ENCODE data around the gene KRTAP29-1.

Gene KRTAP29-1

DNA sequence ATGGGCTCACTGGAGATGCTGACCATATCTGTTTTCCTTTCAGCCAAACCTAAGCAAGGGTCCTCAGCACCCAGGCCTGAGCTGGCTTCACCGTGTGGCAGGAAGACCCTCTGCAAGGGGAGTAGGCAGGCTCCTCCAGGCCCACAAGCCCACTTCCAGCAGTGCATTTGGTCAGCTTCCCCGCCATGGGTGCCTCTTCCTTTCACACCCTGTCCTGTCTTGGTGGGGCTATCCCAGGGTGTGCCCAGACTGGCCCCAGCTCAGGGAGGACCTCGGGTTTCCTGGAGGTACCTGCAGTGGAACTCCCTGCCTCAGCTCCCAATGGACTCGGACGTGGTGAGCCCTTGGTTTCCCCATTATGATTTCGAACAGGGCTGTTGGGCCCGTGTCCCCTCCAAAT, 25.6 kb upstream of the KRTAP29-1 start:
- DNase-seq (ENCODE audit: low read depth): no peak

DNA sequence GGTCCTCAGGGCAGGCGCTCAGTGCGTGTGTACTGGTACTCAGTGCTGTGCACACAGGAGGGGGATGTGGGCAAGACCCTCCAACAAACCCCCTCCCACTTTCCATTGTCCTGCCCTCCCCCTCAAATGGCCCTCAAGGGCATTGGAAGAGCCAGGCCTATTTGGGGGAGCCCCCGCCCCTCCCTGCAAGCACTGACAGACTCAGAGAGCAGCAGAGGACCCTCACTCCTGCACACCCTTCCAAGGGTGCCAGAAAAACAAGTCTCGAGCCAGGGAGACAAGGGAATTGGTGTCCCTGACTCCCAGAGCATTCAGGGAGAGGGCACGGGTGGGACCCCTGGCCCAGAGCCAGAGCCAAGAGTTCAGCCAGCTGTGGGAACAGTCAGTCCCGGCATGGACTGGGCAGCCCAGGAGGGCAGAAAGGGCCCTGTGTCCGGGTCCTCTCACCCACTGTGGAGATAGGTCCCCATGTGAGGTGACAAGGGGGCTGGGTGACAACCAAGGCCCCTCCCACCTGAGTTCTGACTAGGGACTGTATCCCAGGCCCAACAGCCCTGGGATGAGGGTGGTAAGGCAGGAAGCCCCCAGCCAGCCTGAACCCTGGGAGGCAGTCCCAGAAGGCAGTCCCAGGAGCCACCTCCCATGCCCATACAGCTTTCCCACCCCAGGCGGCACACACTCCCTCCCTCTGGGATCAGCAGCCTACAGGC, 24.9 kb upstream of the KRTAP29-1 start:
- no peak for DNase-seq (ENCODE audit: low read depth)

DNA sequence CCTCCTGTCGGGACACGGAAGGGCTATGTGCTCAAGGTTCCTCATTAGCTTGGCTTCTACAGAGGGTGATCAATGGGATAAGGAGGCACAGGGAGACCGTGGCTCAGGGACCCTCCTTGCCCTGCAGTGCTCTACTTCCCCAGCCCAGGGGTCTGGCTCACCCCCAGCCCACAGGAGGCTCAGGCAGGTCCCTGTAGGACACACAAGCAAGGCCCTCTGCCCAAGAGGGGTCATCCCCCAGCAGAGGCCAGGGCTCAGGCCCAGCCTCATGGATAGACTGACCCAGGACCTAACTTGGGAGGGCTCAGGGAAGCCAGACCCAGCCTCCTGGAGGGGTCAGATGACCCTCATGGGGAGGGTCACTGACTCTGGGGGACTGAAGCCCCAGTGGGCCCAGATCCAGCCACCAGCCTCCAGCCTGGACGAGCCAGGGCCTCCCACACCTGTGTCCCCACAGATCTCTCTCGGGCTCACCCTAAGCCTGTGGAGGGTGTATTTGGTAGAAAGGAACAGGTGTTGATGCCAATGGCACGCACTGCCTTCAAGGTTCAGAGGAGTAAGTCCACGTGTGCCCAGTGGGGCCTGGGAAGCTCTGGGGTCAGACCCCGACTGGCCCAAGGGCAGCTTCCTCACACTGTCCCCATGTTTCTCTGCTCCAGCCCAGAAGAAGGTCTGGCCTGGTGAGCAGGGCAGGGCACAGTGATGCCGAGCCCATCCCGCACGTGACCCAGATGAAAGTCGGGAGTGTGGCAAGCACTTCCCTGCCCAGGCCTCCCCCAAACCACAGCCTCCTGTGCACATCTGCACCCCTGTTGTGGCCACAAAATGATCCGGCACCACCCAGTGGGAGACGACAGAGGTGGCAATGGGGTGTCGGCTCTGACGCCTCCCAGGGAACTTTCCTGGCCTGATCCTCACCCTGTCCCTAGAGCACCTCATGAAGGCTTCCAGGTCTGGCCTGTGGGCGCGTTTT, 23.8 kb upstream of the KRTAP29-1 start:
- DNase-seq (ENCODE audit: low read depth): no peak

DNA sequence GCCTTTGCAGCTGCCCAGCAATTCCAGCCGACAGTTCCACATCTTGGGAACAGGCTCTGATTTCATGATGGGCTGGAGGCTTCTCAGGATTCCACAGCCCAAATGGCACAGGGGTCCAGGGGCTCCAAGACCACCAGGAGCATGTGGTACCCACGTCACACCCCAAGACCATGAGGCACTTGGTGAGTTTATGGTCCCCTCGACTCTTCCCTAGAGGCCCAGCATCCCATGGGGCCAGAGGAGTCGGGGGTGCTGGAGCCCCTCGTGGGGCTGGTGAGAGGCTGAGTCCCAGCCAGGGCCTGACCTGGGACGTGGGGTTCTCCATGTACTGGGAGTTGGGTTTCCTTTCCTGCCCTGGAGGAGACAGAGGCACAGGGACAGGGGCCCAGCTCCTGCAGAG, 23.0 kb upstream of the KRTAP29-1 start:
- no peak for DNase-seq (ENCODE audit: low read depth)

DNA sequence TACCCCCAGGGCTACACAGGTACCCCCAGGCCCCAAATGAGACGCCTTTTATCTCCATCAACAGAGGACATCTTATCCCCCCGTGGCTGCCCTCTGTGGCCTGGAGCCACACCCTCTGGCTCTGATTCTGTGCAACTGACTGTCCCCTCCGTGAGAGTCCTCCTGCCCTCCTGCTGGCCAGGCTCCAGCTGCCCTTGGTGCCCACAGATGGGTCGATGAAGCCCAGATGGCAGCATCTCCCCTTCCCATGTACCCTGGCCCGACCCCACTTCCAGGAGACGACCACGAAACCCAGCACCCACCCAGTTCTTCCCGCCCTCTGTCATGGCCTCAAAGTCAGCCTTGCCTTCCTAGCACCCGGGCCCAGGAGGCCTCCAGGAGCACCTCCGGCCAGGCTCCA, 22.5 kb upstream of the KRTAP29-1 start:
- no peak for DNase-seq (ENCODE audit: low read depth)

DNA sequence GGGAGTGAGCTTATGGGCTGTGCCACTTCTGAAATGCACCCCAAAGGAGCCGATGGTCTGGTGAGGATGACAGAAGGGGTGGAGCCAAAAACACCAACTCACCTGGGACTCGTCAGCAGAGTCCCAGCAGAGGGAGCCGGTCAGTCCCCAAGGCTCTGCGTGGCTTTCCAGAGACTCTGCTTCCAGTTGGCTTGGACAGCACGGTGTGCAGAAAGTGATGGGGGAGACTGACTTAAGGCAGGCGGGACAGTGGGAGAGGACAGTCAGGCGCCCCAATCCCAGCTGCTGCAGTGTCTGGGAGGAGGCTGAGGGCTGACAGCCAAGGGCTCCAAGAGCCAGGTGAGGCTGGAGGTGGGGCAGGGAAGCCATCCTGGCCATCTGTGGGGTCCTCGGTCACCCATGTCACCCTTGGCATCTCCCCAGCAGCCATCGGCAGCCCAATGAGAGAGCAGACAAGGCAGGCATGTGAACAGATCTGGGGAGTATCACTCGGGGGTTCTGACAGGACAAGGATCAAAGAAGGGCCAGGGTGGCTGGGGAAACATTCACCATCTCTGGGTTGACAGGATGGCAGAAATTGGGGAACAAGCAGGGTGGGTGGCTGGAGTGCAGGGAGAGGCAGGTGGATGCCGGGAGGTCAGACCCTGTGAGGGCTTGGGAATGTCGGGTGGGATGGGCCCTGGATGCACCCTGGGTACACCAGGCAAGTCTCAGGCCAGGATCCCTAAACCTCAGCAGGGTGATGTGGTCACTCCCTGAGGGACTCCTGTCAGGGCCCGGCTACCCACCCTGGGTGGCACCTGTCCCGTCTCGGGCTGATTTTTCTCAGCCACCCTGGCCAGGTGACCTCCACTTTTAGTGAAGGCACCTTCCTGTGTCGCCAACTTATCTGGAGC, 21.8 kb upstream of the KRTAP29-1 start:
- no peak for DNase-seq (ENCODE audit: low read depth)

DNA sequence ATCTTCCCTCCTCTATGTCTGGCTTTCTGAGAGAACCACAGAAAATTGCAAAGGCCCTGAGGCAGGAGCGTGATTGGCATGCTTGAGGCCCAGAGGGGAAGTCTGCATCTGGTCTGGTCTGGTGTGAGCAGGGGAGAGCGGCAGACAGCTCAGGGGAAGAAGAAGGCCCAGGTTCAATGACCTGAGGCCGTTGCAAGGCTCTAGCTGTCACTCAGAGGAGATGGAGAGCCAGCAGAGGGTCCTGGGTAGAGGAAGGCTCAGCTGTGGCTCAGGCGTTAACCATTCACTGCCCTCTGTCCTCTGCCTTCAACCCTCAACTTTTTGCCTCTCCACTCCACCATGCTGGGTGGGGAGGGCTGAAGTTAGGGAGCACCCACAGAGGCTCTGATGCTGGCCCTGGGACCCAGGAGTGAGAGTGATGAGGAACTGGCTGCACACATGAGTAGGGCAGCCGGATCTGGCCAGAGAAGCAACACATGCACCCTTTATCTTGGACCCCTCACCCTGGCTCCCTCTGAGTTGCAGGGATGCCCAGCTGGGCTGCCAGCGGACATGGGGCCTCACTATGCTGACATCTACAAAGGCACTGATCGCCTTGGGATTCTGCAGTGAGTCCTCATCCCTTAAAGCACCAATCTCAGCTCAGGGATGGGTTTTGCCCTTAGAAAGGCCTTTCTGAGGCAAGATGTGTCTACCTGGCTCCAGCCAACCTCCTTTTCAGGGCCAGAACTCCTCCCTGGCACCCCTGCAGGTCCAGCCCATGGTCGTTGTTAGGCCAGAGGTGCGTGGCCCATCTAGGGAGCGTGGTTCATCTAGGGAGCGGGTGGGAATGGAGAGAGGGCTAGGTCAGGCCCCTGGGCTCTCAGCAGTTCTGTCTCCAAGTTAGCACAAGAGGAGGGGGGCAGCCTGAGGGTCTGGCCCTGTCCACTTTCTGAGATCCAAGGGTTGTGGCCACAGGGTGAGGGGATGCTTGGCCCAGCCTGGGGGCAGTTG, 20.5 kb upstream of the KRTAP29-1 start:
- no peak for DNase-seq (ENCODE audit: low read depth)

DNA sequence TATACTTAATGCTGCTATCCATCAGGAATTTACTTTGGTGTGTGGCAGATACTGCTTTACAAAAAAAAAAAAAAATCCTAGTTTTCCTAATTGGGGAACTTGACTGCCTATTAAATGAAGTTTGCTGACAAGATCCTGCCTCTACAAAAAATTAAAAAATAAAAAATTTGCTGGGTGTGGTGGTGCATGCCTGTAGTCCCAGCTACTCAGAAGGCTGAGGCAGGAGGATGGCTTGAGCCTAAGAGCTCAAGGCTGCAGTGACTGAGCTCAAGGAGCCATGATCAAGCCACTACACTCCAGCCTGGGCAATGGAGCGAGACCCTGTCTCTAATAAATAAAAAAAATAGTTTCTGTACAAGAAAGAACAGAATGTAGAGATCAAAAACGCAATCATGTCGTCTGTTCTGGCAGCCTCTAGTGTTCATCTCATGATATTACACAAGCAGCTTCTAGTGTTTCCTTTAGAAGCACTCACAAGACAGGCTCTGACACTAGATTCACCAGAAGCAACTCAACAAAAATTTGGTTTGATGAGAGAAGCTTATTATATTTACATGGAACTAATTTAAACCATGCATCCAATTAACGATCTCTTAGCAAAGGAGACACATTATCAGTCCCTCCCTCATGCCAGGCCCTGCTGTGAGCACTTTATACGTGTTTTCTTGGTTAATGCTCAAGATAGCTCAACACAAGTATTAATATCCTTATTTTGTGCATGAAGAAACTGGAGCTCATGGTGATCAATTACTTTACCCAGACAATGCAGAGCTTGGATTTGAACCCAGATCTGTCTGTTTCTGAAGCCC, 19.6 kb upstream of the KRTAP29-1 start:
- DNase-seq (ENCODE audit: low read depth): no peak

DNA sequence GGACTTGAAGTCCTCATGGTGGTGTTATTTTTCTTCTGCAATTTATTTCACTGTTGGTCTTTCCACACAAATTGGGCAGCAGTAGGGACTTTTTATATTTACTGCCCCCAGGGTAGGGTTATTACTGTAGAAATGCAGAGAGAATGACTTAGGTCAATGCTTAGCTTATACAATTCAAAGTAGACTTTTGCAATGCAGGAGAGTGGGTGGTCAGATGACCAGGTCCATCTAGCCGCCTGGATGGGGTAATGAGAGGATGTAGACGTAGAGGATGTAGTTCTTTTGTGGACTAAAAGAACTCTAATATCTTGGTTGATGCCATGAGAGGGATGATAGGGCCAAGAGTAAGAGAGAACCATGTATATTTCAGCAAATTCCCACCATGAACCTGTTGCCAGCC, 15.6 kb upstream of the KRTAP29-1 start:
- DNase-seq (ENCODE audit: low read depth): no peak

DNA sequence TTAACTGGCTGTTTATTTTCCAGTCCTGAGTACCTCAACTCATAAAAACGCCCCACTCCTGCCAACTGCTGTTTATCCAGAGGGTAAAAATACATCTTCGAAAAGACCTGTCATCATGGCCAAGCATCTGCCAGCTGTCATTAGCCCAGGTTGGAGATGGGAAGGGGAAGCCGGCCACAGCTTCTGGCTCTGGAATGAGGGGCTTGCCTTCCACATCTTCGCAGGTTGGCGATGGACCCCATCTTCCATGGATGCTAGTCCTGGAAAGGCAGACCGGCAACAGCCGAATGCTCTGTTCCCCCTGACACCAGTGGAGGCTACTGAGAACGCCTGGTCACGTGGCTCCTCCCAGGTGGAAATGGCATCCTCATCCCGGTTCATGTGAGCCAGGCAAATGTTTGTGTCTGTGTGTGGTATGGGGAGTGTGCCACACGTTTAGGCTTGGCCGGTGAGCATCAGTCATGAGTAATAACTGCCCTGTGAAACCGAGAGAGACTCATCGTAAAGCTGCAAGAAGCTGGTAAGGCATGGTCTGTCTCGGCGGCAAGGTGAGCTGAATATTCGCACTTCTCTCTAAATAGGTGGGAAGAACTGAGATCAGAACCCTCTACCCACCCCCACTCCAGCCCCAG, 13.3 kb upstream of the KRTAP29-1 start:
- DNase-seq (ENCODE audit: low read depth): no peak

DNA sequence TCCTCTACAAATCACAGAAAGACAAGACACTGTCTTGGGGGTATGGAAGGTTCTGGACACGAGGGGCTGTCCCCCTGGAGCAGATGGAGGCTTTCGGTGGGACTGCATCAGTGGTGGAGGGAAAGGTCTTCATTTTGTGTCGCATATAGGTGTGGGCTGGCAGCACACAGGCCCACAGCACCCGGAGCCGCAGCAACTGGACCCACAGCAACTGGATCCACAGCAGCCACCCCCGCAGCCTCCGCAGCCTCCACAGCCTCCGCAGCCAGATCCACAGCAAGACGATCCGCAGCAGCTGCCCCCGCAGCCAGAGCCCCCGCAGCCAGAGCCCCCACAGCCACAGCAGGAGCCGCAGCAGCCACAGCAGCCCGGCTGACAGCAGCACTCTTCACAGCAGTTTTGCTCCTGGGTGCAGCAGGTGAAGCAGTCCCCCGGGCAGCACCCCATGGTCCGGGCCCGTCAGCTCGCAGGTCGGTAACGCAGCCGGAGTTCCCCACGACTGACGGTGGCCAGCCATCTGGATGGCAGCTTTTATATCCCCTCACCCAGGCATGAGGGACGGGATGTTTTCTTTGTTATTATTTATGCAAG, 12.6 kb upstream of the KRTAP29-1 start, which contains the start of gene KRTAP17-1:
Gene KRTAP17-1, minus strand, starts transcription at position 507 of the 591 bp plus-strand sequence. Its CDS starts 60 bp downstream, at position 447.
- no peak for DNase-seq (ENCODE audit: low read depth)

DNA sequence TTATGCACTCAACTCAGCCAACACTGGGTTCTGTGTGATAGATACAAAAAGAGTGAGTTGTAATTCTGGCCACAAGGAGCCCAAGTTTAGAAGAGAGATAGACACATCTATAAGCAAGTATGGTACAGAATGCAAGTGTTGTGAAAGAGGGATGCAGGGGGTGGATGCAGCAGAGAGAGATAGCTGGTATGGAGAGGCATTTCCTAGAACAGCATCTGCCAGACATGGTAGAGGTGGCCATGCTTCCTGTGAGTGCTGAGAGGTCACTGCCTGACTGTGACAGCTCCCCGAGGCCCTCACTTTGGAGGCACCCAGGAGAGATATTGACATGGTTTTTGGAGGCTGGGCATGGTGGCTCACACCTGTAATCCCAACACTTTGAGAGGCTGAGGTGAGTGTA, 8.5 kb upstream of the KRTAP29-1 start:
- no peak for DNase-seq (ENCODE audit: low read depth)

DNA sequence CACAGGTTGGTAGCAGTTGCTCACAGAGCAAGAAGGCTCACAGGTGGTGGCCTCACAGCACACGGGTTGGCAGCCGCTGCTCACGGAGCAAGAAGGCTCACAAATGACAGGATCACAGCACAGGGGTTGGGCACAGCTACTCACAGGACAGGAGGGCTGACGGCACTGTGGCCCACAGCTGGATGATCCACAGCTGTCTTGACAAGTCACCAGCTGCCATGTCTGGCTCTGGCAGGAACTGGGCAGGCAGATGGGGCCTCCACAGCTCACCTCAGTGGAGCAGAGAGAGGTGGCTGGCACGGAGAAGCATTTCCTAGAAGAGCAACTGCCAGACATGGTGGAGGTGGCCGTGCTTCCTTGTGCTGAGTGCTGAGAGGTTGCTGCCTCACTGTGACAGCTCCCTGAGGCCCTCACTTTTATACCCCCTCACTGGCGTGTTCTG, 6.3 kb upstream of the KRTAP29-1 start, which contains the start of gene KRTAP16-1:
Gene KRTAP16-1, minus strand, starts transcription at position 392 of the 442 bp plus-strand sequence. Its CDS starts 56 bp downstream, at position 336.
- DNase-seq (ENCODE audit: low read depth): no peak

DNA sequence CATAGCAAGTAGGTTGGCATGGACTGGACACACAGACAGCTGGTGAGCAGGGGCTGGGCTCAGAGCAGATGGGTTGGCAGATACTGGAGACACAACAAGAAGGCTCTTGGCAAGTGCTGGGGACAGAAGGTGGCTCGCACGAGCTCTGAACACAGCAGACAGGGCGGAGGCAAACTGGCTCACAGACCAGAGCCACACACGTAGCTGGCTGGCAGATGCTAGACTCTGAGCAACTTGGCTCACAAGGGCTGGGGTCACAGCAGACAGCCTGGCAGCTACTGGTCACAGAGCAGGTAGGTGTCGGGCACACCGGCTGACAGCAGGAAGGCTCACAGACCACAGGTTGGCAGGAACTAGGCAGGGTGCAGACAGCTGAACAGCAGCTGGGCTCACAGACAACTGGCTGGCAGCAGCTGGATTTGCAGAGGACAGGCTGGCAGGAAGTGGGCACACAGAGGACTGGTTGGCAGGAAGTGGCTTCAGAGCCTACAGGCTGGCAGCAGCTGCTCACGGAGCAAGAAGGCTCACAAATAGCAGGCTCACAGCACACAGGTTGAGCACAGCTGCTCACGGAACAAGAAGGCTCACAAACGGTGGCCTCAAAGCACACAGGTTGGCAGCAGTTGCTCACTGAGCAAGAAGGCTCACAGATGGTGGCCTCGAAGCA, 5.7 kb upstream of the KRTAP29-1 start:
- peak; percentile 42 for DNase-seq (ENCODE audit: low read depth)

DNA sequence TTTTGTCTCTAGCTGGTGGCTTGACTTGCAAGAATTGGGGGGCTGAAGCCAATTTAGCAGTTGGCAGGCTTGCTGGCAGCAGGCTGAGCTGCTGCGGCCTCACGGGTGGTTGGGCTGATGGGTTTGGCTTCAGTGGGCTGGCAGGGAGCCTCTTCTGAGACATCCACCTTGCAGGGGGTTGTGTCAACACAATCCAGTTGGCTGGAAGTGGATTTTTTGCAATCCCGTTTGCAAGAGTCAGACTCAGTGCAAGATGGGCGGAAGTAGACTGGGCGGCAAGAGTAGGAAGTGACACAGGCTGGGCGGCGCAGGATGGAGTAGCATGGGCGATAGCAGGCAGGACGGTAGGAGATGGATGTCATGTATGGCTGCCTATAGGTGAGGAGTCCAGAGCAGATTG, 5.0 kb upstream of the KRTAP29-1 start:
- DNase-seq (ENCODE audit: low read depth): no peak

DNA sequence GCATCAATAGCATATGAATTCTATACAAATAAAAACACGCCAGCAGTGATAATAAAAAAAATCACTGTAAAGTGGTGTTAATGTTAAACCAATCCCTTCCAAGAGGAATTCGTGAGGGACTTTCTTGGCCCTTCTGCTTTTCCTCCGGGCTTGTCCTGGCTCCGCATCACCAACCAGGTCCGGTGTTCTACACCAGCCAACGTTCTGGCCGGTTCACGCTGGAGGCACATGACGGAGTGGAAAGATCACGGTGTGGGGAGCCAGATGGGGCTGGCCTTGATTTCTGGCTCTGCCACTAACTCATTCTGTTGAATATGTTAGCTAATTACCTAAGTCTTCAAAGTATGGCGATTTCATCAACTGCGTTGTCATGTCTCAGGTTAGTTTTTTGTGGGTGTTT, 1.4 kb upstream of the KRTAP29-1 start:
- DNase-seq (ENCODE audit: low read depth): no peak

DNA sequence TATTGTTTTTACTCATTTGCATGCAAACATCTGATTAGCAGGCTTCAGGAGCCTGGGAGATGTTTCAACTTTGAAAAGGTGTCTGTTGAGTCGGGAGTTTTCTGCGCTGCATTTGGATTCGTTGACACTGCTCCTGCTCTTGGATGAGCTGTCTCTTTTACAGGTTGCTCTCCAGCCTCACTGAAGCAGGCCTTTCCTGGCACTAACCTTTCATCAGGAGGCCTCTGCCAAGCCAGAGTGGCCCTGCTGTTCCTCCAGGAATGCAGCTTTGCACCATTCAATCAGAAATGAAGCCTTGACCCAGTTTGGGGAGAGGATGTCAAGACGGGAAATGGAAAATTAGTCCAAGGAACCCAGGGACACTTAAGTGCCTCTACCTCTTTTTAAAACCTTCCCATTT, 330 bp upstream of the KRTAP29-1 start:
- no peak for DNase-seq (ENCODE audit: low read depth)

DNA sequence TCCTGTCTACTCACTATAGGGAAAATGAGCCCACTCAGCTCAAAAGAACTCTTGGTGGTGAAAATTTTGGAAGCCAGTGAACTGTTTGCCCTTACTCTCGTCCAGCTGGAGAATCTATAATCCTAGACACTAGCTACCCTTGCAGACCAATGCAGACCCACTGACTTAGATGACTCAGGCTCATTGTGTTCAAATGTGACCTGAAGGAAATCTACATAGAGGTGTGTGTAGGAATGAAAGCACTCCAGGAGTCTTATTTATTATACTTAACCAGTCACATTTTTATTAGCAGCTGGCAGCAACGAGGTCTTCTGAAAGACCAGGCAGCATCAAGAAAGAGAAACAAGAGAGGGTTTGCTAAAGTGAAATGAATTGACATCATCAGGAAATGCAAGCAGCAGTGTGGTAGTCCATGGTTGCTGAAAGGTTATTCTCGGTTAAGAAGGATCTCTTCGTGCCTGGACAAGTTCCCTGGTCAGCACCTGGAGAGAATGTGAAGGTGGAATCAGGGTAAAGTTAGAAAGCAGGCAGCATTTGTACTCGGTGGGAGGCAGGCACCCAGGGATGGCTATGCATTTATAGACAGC, 1.4 kb downstream of the KRTAP29-1 start:
- no peak for DNase-seq (ENCODE audit: low read depth)

Measured in stimulated activated CD8-positive, alpha-beta memory T cell treated with anti-CD3 and anti-CD28 coated beads, Interleukin-12 subunit alpha, Interleukin-12 subunit beta, amount 100 ng/mL, for 4 hours (primary cell).